ENCODE data around the gene DNAH14. TPM values are rescaled to one million over a fixed set of nuclear protein-coding genes. Genes with fewer than 3 reads are reported as not detected.
A peak's percentile ranks its signal among the peaks of the same experiment; 100 is the strongest.

DNAH14 gene
- total RNA-seq, 1 donor from 2014 or later = 9.2 TPM

DNA sequence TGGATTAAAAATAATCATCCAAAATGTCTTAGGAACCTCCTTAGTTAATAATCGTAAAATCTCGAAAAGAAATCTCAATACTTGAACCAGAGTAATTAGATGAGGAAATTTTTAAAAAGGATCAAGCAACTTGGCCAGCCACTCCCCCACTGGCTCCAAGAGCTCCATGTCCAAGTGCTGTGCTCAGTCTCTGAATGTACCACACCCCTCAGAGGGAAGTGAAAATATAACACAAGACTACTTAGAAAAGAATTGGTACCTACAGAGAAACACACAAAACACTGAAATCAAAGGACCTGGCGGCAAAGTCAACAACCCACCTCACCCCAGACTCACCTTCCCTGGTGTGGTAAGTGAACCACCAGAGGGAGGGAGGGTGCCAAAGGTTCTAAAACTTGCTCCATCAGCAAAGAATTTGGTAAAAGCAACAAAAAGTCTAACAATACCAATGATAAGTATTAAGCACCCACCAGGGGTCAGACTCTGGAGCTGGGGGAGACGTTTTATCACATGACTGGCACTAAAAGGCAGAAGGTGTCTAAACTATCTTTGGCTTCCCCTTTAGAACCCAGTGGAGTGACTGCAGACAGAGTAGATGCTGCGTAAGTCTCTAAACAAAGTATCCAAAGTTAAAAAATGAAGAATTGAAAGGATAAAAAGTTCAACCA lies 484.4 kb downstream of the DNAH14 start:
- DNase-seq = no peak

DNA sequence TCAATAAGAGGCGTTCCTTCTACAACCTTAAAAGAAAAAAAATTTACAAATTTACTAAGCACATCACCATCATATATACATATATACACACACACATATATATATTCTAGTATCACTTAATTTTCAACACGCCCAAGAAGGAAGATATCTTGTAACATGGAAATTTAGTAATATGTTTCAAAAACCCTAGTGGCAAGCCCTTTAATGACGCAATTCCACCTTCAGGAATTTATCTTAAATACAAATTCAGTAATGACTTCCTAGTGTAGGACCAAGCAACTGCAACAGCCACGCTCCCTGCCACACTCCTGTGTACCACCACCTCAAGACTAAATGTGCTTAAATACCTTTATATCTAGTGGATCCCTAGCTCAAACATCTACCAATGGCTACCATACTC lies 485.8 kb downstream of the DNAH14 start:
- no peak for DNase-seq

DNA sequence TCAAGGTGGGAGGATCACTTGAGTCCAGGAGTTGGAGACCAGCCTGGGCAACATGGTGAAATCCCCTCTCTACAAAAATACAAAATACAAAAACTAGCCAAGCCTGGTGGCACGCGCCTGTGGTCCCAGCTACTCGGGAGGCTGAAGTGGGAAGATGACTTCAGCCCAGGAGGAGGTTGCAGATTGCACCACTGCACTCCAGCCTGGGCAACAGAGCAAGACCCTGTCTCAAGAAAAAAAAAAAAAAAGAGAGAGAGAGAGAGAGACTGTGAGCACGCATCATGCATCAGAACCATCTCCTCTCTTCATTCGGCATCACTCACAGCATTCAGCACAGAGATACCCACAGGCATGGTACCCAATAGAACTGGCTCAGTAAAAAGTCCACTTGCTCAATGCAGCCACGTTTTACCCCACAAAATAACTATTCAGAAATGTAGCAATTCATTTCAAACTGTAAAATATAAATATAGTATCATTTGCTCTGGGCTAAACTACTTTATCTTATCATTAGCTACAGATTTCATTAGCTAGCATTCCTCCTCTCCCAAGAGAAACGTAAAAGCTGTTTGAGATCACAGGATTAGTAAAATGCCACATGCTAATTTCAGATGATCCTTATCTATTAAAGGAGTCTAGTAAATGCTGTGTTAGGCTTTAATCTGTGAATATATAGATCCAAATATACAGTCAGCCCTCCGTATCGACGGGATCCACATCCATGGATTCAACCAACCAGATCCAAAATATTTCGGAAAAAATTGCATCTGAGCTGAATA lies 486.7 kb downstream of the DNAH14 start:
- DNase-seq = no peak

DNA sequence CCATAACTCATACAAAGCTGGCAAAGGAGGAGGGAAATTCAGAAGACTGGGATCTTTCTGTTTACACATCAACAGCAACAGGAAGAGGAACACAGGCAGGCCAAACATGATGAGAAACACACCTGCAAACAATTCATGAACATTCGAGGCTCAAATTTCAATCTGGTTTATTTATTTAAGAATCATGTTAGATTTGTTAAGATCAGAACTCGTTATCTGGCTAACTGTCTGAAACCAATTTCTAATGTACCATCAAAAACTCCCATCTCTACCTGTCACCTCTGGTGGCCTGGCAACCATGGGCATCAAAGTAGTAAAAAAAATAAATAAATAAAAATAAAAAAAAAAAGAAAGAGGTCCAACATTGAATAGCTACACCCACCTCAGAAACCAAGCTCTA lies 488.6 kb downstream of the DNAH14 start:
- DNase-seq = no peak

DNA sequence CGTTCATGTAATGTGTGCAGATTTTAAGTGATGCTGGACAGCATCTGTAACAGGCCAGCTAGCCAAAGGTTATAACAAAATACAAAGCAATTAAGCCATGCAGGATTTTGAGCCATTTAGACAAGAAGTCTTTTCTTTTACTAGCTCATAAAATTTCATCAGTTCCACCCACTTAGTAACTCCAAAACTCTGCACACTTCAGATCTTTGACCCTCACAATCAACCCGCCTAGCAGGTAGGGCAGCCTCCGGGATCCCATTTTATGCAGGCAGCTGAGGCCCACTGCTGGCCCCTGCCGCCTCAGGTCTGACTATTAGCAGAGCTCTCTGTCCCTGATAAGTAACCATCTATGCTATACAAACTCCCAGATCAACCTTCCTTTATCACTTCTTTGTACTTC lies 489.1 kb downstream of the DNAH14 start:
- DNase-seq = no peak

DNA sequence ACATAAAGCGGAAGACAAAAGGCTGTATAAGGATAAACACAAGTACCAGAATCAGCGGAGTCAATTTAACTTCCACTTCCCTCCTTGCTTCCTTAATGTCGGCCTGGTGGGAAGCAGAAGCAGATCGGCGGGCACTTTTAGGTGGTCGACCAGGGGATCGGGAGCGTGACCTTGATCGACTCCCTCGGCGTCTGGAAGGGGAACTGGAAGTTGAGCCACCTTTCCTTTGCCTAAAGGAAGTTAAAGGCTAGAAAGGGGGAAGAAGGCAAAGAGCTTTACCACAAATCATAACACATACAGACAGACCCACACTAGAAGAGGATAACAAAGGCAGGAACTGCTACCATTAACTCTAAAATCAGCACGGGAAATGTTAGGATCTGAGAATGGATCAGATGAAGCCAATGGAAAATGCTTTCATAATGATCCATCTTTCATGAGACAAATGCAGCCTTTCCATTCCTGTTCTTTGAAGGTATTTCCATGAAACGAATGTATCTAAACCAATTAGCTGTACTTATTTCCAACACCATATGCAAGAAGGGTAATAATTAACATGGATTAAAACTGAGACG lies 492.6 kb downstream of the DNAH14 start:
- peak; percentile 48 for DNase-seq

DNA sequence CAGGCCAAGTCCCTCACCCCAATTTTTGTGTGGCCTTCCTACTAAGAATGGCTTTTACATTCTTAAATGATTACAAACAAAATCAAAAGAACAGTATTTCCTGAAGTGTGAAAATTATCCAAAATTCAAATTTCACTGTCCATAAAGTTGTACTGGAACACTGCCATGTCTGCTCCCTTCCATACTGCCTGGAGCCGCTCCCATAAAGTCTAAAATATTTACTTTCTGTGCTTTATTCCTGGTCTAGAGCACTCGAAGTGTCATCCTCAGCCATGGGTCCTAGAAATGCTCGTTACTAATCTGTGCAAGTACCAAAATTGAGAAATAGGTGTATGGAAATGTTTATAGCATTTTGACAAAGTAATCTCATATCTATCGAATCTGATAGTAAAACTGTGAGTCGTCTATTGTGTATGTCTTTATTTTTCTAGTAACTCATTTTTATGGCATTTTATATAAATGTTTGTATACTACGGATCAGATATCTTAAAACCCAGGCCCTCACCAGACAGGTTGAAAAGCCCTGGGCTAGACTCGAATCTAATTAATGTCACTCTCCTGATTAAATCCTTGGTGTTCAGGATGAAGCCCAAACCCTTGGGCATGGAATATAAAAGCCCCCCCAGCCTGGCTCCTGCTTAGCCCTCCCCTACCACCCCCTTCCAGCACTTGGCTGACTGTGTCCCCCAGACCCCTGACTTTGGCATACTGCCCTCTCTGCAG lies 493.5 kb downstream of the DNAH14 start:
- DNase-seq = no peak

DNA sequence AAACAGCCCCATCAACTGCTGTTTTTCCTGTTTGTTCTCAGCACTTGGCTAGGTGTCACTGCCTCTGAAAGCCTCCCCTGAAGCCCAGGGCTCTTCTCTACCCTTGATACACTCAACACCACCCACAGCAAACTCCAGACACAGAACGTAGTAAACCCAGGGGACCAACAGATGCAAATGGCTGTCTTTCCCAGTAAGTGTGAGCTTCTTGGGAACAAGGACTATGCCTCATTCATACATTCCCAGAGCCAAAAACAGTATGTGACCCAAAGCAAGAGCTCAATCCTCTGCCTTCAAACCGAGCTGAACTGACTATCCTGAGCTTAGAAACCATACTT lies 494.0 kb downstream of the DNAH14 start:
- DNase-seq = no peak

DNA sequence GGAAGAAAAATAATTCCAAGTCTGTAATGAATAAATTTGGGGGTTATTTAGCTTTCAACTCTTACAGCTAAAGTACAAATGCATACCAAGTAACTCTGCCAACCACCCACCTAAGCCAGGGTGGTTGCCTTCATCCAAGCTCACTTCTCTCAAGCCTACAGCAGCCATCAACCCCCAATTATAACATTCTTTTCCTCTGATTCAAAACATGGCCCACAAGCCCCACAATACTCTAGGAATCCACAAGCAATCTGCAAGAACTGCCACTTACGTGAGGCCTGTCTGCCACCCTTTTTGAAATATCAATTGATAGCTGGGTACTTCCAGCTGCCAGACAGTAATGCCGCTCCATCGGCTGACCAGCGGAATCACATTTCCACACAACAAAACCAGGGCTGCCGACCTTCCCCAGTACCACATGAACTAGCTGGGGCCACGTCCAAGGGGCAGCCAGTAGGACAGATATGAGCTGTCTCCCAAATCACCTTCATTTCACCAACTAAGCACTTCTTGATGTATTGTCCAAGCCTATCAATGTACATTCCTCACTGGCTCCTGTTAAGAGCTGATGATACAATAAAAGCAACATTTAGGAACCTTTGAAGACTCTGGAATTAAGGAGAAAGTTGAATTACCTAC lies 495.2 kb downstream of the DNAH14 start:
- DNase-seq = no peak

DNA sequence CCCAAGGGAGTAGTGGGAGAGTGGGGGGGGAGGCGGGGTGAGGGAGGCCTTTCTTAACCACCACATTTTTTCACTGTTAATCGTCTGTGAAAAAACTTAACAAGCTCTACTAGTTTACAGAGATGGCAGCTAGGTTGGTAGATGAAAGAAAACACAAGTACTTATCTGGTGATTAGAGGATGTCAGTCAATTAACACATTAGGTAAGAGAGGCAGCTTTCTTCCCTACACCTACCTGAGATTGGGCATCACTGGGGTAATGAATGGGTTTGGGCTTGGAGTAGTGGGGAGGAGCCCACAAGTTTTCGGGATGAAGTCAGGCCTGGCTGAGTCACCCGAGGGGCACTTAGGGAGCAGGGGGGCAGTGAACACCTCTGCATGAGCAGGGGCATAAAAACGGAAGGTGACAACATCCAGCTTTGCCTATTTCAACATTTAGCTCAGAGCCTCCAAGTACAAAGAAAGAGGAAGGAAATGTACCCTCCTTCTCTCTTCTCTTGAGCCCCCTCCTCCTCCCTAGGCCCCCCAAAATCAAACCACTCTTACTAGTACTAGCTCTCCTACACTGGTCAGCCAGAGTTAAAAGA lies 495.8 kb downstream of the DNAH14 start:
- peak; percentile 39 for DNase-seq

DNA sequence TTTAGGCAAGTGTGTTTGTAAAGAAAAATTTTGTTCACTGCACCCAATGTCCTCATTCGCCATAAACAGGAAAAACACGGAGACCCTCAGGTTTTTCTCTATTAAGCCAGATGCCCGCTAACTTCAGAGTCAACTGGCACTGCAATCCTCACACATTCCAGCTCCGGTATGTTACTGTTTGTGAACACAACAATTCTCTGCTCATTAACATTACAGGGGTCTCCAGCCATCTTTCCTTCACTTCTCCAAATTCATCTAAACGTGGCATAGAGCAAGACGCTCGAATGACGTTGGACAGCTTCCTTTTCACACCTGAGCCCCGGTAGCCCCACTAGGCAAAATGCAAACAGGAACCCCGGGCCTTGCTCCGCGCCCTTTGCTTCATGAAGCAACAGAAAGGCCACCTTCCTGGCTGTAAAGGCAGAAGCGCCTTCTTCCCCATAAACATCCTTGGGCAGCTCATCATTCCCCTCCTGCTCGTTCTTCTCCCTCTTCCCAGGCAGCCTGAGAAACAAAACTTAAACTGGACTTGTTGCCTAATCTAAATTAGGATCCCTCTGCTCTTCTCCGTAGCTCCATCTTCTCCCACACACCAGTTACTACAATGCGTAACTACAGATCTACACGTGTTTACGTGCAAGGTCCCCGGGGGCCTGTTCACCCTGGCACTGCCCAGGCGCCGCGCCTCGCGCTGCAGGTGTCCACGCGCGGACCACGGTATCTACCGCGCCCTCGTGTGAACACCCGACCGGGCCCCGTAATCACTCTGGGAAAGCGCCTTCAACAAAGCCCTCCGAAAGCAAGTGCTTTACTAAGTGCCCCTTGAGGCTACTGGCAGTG lies 497.1 kb downstream of the DNAH14 start:
- DNase-seq = peak; percentile 44

DNA sequence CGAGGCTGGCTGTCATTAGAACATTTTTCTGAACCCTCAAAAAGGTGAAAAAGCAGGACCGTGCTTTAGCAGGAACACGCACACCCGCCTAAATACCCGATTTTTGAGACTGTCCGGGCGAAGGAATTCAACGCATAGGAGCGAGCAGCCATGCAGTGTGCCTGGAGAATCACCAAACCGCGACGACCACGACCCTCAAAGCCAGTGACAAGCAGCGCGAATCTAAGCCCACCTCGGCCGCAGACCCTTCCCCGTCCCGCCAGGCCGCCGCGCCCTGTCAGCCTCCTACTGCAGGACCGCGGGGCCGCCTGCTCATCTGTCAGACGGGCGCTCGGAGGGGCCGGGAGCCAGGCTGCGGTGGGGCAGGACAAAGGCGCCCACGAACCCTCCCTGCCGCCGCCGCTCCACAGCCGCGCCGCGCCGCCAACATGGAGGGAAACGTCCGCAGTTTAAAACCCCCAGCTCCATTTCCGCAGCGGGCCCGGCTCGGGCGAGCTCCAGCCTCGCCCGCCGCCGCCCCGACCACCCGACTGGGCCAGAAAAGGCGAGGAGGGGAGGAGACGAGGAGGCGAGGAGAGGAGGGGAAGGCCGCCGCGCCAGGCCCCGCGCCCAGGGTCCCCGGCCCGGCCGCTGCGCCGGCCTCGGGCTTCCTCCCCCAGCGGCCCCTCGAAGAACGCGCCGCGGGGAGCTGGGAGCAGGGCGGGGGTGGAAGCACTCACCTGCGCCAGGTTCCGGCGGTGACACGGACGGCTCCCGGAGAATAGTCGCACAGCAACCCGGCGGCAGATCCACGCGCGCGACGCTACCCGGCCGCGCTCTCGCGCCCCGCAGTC lies 498.0 kb downstream of the DNAH14 start, which contains the start of gene LBR:
Gene LBR (minus strand): TSS at position 804 of the 833 bp plus-strand sequence. CDS start 3,963 bp downstream, outside the sequence.
- peak; percentile 52 for DNase-seq

DNA sequence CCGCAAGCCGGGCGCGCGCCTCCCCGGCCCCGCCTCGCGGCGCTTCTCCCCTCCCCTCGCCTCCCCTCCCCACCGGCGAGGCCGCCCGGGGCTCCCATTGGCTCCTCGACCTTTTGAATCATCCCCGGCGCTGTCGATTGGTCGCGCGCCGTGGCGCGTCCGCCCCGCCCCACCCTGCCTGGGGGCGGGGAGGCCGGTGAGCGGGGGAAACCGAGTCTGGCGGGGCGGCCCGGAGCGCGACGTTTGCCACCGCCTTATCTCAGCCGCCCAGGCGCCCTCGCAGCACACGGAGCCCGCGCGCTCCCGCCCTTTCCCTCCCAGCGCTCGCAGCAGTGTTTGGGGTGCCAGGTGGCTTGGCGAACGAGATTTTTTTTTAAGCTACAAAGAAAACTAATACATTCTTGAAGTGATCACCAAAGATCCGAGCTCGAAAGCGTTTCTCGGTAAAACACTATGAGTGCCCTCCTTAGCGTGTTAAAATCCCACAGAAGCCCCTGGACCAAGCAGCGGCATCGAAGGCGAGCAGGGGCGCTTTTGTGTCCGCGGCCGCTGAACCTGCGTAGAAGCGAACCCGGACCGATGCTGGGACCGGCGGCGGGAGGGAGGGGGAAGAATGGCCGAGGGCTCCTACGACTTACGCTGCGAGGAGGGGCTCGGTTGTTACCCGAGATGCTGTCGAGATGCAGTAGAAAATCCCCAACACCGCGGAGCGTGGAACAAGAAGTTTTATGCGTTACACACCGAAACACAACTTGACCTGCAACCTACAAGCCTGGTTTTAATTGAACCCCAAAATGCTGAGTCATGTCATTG lies 498.8 kb downstream of the DNAH14 start:
- DNase-seq = peak; percentile 95

DNA sequence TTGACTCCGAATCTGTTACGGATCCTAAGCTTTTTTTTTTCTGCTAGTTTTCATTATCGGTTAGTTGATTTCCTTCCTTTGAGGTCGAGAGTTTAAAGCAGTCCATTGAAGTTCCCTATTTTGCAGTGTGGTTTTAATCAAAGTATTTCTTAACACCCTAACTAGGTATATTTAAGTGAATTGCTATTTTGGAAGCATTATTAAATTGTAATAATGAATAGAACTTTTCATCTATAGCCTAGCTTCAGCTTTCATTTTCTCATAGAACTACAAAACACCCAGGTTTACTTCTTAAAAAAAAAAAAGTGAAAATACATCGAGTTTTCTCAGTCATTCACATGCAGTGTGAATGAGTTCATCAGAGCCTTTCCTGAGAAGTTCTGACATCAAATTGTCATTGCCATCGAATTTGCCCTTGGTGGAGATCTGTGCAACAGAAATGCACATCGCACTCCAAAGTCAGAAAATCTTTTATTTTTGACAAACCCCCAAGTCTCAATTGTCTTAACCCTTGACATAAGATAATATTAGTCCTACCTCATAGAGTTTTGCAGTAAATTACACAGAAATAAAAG lies 499.5 kb downstream of the DNAH14 start:
- no peak for DNase-seq

DNA sequence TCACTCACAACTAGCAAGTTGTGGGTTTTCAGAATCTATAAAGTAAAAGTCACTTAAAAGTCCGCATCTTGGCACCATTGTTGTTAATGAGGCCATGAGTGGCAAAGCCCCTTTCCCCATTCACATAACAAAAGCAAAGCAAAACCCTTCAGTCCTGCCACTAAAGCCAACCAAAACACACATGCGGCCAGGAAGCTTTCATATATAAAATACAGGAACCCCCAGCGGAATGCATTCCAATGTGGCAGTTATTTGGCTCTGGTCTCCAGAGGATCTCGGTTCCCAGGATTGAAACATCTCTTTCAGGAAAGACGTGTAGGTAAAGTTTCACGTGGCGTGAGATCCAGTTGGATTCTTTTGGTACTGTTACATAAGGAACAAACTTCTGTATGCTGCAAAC lies 500.8 kb downstream of the DNAH14 start:
- DNase-seq = peak; percentile 42

DNA sequence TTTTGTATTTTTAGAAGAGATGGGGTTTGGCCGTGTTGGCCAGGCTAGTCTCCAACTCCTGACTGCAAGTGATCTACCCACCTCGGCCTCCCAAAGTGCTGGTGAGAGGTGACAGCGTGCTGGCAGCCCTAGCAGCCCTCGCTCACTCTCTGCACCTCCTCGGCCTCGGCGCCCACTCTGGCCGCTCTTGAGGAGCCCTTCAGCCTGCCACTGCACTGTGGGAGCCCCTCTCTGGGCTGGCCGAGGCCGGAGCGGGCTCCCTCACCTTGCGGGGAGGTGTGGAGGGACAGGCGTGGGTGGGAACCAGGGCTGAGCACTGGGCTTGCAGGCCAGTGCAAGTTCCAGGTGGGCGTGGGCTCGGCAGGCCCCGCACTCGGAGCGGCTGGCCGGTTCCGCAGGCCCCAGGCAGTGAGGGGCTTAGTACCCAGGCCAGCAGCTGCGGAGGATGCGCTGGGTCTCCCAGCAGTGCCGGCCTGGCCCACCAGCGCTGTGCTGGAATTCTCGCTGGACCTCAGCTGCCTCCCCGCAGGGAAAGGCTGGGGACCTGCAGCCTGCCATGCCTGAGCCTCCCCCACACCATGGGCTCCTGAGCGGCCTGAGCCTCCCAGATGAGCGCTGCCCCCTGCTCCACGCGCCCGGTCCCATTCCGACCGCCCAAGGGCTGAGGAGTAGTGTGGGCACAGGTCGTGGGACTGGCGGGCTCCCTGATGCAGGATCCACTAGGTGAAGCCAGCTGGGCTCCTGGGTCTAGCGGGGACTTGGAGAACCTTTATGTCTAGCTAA lies 501.8 kb downstream of the DNAH14 start:
- DNase-seq = no peak

DNA sequence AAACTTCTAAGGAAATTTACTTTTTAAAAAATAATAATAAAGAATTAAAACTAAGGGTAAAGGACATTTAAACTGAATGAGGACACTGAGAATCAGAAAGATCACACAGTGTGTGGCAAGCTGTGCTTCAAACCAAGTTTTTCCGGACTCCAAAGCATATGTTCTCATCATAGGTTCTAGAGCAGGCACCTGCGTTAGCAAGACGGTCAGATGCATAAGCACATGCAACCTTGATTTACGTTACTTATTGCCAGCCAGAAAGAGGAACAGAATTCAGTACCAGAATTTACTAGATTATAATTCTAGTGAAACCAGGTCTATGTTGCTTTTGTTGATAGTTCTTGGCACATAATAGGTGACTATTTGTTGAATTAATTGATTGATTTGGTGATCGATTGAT lies 504.6 kb downstream of the DNAH14 start:
- no peak for DNase-seq

DNA sequence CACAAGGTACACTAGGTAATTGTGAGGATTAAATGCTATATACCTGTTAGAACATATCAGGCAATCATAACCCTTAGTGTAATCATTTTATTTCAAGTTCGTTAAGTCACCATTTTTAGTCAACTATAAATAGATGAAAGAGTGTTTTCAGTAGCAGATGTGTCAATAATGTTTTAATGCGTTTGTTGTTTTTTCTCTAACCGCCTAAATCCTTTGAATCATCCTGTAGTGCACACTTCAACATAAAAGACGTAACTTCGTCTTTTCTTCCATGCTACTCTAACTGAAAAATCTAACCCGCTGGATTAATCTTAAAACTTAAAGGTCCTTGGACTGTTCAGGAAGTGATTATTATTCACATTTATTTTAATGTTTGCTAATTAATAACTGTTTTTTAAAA lies 505.6 kb downstream of the DNAH14 start:
- DNase-seq = no peak

Data from dermis blood vessel endothelial cell (primary cell).